GM08714 (cell line): ENCODE results near the gene FFAR3.

Experiments used
- H3K4me3 ChIP-seq: fragments of 200-500 bp; sonication (Bioruptor generic); 2 replicates; pipeline ENCODE4 v1.5.1; 2014; ENCODE audit warnings: mild to moderate bottlenecking, low read length, inconsistent platforms
- ZNF274 ChIP-seq: IDR thresholded peaks from 2 replicates; pipeline ENCODE4 v1.6.1; 2012; ENCODE audit warnings: mild to moderate bottlenecking, low read depth, low read length

FFAR3 gene

DNA sequence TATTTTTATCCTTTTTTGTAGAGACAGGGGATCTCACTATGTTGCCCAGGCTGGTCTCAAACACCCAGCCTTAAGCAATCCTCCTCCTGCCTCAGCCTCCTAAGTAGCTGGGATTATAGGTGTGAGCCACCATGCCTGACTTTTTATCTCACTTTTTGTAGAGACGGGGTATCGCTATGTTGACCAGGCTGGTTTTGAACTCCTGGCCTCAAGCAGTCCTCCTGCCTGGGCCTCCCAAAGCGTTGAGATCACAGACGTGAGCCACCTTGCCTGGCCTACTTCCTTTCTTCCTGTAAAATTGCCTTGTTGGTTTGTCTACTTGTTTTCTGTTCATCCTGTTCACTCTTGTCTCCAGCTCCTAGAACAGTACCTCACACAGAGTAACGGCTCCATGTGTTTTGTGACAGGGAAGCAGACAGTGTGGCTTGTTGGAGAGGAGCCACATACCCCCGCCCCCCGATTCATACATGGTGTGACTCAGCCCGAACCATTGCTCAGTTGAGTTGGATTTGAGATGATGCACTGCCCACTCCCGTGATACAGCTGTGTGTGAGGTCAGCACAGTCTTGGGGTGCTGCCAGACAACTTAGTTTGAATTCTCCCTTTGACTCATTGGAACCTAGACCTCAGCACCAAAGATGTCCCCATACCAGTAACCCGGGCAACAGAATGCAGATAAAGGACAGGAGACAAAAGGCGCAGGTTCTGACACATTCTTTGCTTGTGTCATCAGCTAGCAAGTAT is 46.8 kb downstream of the FFAR3 start:
- no peak for TF ChIP-seq ZNF274

GRCh38 chr19:35407619-35408018 is 49.4 kb downstream of the FFAR3 start:
- no peak overlapping the region for H3K4me3 ChIP-seq
- TF ChIP-seq ZNF274 = no peak

More for the DNA sequence above, 46.8 kb downstream of the FFAR3 start:
- no peak overlapping the region for H3K4me3 ChIP-seq

DNA sequence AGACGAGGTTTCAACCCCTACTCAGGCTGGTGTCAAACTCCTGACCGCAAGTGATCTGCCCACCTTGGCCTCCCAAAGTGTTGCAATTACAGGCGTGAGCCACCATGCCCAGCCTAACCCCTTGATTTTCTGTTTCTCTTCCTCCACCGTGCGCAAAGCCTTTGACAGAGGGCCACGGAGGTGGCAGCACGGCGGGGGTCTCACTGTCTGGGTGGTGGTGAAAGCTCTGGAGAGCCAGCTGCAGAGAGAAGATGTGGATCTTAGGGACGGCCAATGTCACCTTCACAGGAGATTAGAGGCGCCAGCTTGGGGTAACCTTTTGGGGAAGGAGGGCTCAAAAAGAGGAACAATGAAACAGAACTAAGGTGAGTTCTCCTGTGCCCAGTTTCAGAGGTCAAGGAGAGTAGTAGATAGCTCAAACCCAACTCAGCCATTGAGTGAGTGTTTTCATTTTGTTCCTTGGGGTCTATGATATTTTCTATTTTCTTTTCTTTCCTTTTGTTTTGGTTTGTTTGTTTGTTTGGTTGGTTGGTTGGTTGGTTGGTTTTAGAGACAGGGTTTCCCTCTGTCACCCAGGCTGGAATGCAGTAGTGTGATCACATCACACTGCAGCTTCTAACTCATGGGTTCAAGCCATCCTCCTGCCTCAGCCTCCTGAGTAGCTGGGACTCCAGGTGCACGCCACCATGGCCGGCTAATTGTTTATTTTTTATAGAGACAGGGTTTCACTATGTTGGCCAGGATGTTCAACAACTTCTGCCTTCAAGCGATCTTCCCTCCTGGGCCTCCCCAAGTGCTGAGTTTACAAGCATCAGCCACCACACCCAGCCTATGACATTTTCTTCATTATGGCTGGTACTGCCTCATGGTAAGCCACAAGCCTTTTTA is 50.3 kb downstream of the FFAR3 start:
- H3K4me3 ChIP-seq = peak overlapping the region; percentile 13; the same call in 1 of the 2 replicates
- TF ChIP-seq ZNF274 = no peak

DNA sequence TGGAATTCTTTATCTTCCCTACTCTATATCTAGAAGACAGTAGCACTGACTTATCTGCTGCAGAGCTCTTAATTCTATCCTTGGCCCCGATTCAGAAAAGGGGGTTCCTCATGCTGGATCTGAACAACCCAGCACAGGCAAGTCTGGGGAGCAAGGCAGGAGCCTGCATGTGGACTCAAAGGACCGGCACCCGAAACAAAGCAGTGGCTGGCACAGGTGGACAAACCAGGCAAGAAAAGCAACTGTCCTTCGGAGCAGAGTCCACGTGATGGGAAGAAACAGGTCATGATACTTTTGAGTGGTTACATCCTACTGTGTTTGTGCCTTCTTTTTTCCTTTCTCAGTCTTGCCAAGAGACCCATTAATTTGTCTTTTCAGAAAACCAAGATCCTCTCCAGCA is 50.9 kb downstream of the FFAR3 start:
- H3K4me3 ChIP-seq = no peak overlapping the region; the same call in 1 of the 2 replicates
- no peak for TF ChIP-seq ZNF274
